Measurements from ENCODE around the gene REEP6. TPM values are rescaled to one million over a fixed set of nuclear protein-coding genes. Genes with fewer than 3 reads are reported as not detected.

Gene REEP6
- total RNA-seq, 1 donor from 2014 or later, result 4.8 TPM

DNA sequence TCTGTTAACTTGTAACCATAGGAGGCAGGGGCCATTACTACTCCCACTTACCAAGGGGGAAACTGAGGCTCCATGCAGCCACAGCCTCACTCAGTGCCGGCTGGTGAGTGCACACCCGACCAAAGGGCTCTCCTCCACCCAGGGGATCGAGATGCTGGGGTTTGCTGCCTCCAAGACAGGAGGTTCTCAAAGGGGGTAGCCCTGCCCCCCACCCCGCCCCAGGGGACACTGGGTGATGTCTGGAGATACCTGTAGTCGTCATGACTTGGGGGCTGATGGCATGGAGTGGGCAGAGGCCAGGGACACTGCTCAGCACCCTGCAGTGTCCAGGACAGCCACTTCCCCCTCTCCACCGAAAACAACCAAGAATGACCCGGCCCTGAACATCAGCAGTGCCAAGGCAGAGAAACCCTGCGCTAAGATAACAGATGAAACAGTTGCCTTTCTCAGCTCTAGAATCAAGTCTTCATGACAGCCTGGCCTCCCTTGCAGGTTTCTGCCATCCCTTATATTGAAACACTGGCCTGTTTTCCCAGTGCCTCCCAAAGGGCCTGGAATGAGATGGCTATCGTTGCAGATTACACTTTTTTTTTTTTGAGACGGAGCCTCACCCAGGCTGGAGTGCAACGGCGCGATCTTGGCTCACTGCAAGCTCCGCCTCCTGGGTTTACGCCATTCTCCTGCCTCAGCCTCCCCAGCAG is 3.3 kb downstream of the REEP6 start:
- Mint-ChIP-seq H3K27ac (no peak overlapping the region), H3K27me3 (ENCODE audit: insufficient read depth, low read depth) (peaks cover 17% of the 10 kb centered on the region), H3K4me3 (no peak overlapping the region), H3K36me3 (peaks cover 1% of the 10 kb centered on the region), H3K9me3 (no peaks in the 10 kb centered on the region), H3K4me1 (peaks cover 23% of the 10 kb centered on the region)
- H3F3A ChIP-seq (ENCODE audit: low read depth), result peaks cover 12% of the 10 kb centered on the region
- H3K27me3 ChIP-seq, result peaks cover 36% of the 10 kb centered on the region
- H3K9ac ChIP-seq, result no peak overlapping the region
- no peak overlapping the region for H3K4me2 ChIP-seq
- no peaks in the 10 kb centered on the region for H3K79me2 ChIP-seq (ENCODE audit: low read depth)
- no peak overlapping the region for H2AFZ ChIP-seq (replicated peaks)
- H3K4me3 ChIP-seq, result no peak overlapping the region
- H4K20me1 ChIP-seq (ENCODE audit: low read depth), result peaks cover 9% of the 10 kb centered on the region
- no peaks in the 10 kb centered on the region for H3K9me3 ChIP-seq (ENCODE audit: low read depth)
- no peaks in the 10 kb centered on the region for H3K36me3 ChIP-seq
- H3K27ac ChIP-seq, result no peak overlapping the region
- peaks cover 15% of the 10 kb centered on the region for H3K4me1 ChIP-seq
- no peak for TF ChIP-seq CTCF (IDR thresholded peaks at IDR 0.05)
- no peak for TF ChIP-seq EZH2phosphoT487 (IDR thresholded peaks at IDR 0.05)
- no peak for TF ChIP-seq EZH2 (IDR thresholded peaks at IDR 0.05)
- DNase-seq (ENCODE audit: low spot score), result no peak

DNA sequence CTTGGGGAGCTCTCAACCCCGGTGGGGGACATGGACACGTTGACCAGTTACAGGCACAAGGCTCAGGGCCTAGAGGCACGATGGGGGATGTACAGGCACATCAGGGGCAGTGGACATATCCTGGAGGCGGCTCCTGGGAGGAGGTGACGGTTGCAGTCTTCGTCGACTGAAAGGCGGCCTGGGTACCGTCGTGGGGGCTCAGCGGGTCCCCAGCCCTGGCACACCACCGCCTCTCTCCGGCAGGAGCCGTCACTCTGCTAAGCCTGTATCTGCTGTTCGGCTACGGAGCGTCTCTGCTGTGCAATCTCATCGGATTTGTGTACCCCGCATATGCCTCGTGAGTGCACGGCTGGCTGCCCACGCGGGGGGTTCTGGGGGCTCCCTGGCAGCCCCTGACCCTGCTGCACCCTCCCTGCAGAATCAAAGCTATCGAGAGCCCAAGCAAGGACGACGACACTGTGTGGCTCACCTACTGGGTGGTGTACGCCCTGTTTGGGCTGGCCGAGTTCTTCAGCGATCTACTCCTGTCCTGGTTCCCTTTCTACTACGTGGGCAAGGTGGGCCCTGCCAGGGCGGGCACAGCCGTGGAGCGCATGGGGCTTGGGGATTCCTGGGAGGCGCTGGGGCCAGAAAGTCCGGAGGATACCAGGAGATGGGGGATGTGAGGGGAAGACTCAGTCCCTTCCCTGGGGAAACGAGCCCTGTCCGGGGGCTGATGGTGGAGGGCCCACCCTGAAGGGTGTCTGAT is 4.2 kb downstream of the REEP6 start:
- H4K20me1 ChIP-seq (ENCODE audit: low read depth), result peaks cover 9% of the 10 kb centered on the region
- no peak overlapping the region for H3K27ac Mint-ChIP-seq

More for the DNA sequence above, 4.2 kb downstream of the REEP6 start:
- Histone ChIP-seq H3K27me3 (peaks cover 36% of the 10 kb centered on the region), H3K4me1 (peaks cover 8% of the 10 kb centered on the region), H2AFZ (replicated peaks) (no peak overlapping the region), H3K9me3 (ENCODE audit: low read depth) (peaks cover 5% of the 10 kb centered on the region), H3F3A (ENCODE audit: low read depth) (peaks cover 9% of the 10 kb centered on the region), H3K79me2 (ENCODE audit: low read depth) (no peaks in the 10 kb centered on the region), H3K4me2 (no peak overlapping the region), H3K27ac (no peak overlapping the region), H3K9ac (no peak overlapping the region), H3K4me3 (no peak overlapping the region), H3K36me3 (no peaks in the 10 kb centered on the region)
- H3K27me3 Mint-ChIP-seq (ENCODE audit: insufficient read depth, low read depth), result peaks cover 20% of the 10 kb centered on the region
- H3K4me3 Mint-ChIP-seq, result no peak overlapping the region
- no peaks in the 10 kb centered on the region for H3K9me3 Mint-ChIP-seq
- peaks cover 20% of the 10 kb centered on the region for H3K4me1 Mint-ChIP-seq
- TF ChIP-seq CTCF (IDR thresholded peaks at IDR 0.05), result no peak
- TF ChIP-seq EZH2 (IDR thresholded peaks at IDR 0.05), result no peak
- TF ChIP-seq EZH2phosphoT487 (IDR thresholded peaks at IDR 0.05), result no peak
- no peak for DNase-seq (ENCODE audit: low spot score)
- H3K36me3 Mint-ChIP-seq, result peaks cover 1% of the 10 kb centered on the region
